Chondrocyte (in vitro differentiated cells): ENCODE data around the gene KIAA1549. TPM values are rescaled to one million over a fixed set of nuclear protein-coding genes. Genes with fewer than 3 reads are reported as not detected.
A peak's percentile ranks its signal among the peaks of the same experiment; 100 is the strongest.

Experiments used
- DNase-seq: peaks from one replicate; pipeline ENCODE4 v3.0.0; 2021; ENCODE audit warnings: mixed read lengths, low spot score
- H3K27ac Mint-ChIP-seq: one replicate; pipeline ENCODE4 v1.8.0; 2021; ENCODE audit warnings: mild to moderate bottlenecking, moderate library complexity, mixed read lengths; ENCODE audit not compliant: unreplicated experiment
- H3K27me3 Mint-ChIP-seq: 2 replicates; pipeline ENCODE4 v1.8.0; 2021; ENCODE audit warnings: low read depth, mixed read lengths
- H3K36me3 Mint-ChIP-seq: 2 replicates; pipeline ENCODE4 v1.8.0; 2021; ENCODE audit warnings: low read depth, mixed read lengths
- H3K4me1 Mint-ChIP-seq: 2 replicates; pipeline ENCODE4 v1.8.0; 2021; ENCODE audit warnings: low read depth, mild to moderate bottlenecking, mixed read lengths
- H3K4me3 Mint-ChIP-seq: one replicate; pipeline ENCODE4 v1.8.0; 2021; ENCODE audit warnings: mild to moderate bottlenecking, moderate library complexity, mixed read lengths; ENCODE audit not compliant: unreplicated experiment
- H3K9me3 Mint-ChIP-seq: 2 replicates; pipeline ENCODE4 v1.8.0; 2021; ENCODE audit warnings: low read depth, mixed read lengths
- total RNA-seq: library from RNA; stranded (reverse); gene quantifications from 3 replicates; pipeline ENCODE4 v1.2.1, GENCODE V29; 2021
- TF ChIP-seq, protein P1 (sequence below): fragments of 200-600 bp; sonication (generic); IDR thresholded peaks from 2 replicates; pipeline ENCODE4 v1.5.0; 2021; ENCODE audit warnings: antibody characterized with exemption, mild to moderate bottlenecking, moderate library complexity

KIAA1549 gene
- total RNA-seq, 1 donor from 2014 or later: 9.2 TPM

GRCh38 chr7:138893258-138893657 is 87.9 kb downstream of the KIAA1549 start:
- no peak for DNase-seq
- TF ChIP-seq, protein P1, sequence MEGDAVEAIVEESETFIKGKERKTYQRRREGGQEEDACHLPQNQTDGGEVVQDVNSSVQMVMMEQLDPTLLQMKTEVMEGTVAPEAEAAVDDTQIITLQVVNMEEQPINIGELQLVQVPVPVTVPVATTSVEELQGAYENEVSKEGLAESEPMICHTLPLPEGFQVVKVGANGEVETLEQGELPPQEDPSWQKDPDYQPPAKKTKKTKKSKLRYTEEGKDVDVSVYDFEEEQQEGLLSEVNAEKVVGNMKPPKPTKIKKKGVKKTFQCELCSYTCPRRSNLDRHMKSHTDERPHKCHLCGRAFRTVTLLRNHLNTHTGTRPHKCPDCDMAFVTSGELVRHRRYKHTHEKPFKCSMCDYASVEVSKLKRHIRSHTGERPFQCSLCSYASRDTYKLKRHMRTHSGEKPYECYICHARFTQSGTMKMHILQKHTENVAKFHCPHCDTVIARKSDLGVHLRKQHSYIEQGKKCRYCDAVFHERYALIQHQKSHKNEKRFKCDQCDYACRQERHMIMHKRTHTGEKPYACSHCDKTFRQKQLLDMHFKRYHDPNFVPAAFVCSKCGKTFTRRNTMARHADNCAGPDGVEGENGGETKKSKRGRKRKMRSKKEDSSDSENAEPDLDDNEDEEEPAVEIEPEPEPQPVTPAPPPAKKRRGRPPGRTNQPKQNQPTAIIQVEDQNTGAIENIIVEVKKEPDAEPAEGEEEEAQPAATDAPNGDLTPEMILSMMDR: no peak
- peaks cover 6% of the 10 kb centered on the region for H3K36me3 Mint-ChIP-seq
- peaks cover 35% of the 10 kb centered on the region for H3K4me1 Mint-ChIP-seq
- no peaks in the 10 kb centered on the region for H3K9me3 Mint-ChIP-seq
- no peak overlapping the region for H3K27ac Mint-ChIP-seq
- H3K27me3 Mint-ChIP-seq: no peaks in the 10 kb centered on the region
- H3K4me3 Mint-ChIP-seq: no peak overlapping the region

- H3K27me3 Mint-ChIP-seq: no peaks in the 10 kb centered on the region
- TF ChIP-seq, protein P1: no peak
- H3K36me3 Mint-ChIP-seq: peaks cover 5% of the 10 kb centered on the region
- peaks cover 31% of the 10 kb centered on the region for H3K4me1 Mint-ChIP-seq
- H3K4me3 Mint-ChIP-seq: no peak overlapping the region
- H3K27ac Mint-ChIP-seq: no peak overlapping the region
- no peaks in the 10 kb centered on the region for H3K9me3 Mint-ChIP-seq
- DNase-seq: no peak
Observed at GRCh38 chr7:138892812-138893211, 88.4 kb downstream of the KIAA1549 start.

GRCh38 chr7:138892006-138892630 is 89.1 kb downstream of the KIAA1549 start:
- Mint-ChIP-seq H3K27ac (peak overlapping the region; percentile 91), H3K4me1 (peaks cover 34% of the 10 kb centered on the region), H3K27me3 (no peaks in the 10 kb centered on the region), H3K36me3 (peaks cover 4% of the 10 kb centered on the region), H3K9me3 (no peaks in the 10 kb centered on the region), H3K4me3 (no peak overlapping the region)
- DNase-seq: no peak
- TF ChIP-seq, protein P1: no peak

- TF ChIP-seq, protein P1: no peak
- DNase-seq: no peak
- peak overlapping the region; percentile 91 for H3K27ac Mint-ChIP-seq
- peaks cover 4% of the 10 kb centered on the region for H3K36me3 Mint-ChIP-seq
- peaks cover 36% of the 10 kb centered on the region for H3K4me1 Mint-ChIP-seq
- H3K4me3 Mint-ChIP-seq: no peak overlapping the region
- H3K9me3 Mint-ChIP-seq: no peaks in the 10 kb centered on the region
- no peaks in the 10 kb centered on the region for H3K27me3 Mint-ChIP-seq
Observed at GRCh38 chr7:138891446-138891810, 89.8 kb downstream of the KIAA1549 start.

GRCh38 chr7:138890499-138891445 is 90.4 kb downstream of the KIAA1549 start:
- Mint-ChIP-seq H3K9me3 (no peaks in the 10 kb centered on the region), H3K4me1 (peaks cover 38% of the 10 kb centered on the region), H3K4me3 (peak overlapping the region; percentile 57), H3K27ac (peak overlapping the region; percentile 91), H3K27me3 (no peaks in the 10 kb centered on the region), H3K36me3 (peaks cover 2% of the 10 kb centered on the region)
- TF ChIP-seq, protein P1: no peak
- DNase-seq: no peak
